Upper lobe of left lung (tissue), 4 donors: ENCODE measurements around the gene LEKR1.

ENCODE experiments used
- EP300 ChIP-seq, 4 donors: sonication (generic); formaldehyde crosslinking; IDR thresholded peaks; one replicate each; pipeline ENCODE4 v1.5.1; 2017; ENCODE audit warnings: antibody characterized with exemption in 4 of 4, control low read depth in 2 of 4
- POLR2A ChIP-seq, 4 donors: fragments of 450-650 bp; IDR thresholded peaks; one replicate each; pipeline ENCODE4 v1.5.1; 2016 to 2017; ENCODE audit warnings: antibody characterized with exemption in 4 of 4, mild to moderate bottlenecking in 2 of 4
- POLR2AphosphoS5 ChIP-seq, 2 donors: sonication (generic); formaldehyde crosslinking; IDR thresholded peaks; one replicate each; pipeline ENCODE4 v1.5.1; 2017; ENCODE audit warnings: antibody characterized with exemption in 2 of 2
- TF ChIP-seq, protein P1 (sequence below), 6 experiments: fragments of 450-650 bp in 4 of 6; fragments of 200-600 bp in 2 of 6; sonication (generic) in 2 of 6; IDR thresholded peaks; one replicate each; pipeline ENCODE4 v1.5.1; 2016 to 2019; ENCODE audit warnings: antibody characterized with exemption in 6 of 6

GRCh38 chr3:156826896-156827882 is 1.0 kb downstream of the LEKR1 start:
- TF ChIP-seq, protein P1, sequence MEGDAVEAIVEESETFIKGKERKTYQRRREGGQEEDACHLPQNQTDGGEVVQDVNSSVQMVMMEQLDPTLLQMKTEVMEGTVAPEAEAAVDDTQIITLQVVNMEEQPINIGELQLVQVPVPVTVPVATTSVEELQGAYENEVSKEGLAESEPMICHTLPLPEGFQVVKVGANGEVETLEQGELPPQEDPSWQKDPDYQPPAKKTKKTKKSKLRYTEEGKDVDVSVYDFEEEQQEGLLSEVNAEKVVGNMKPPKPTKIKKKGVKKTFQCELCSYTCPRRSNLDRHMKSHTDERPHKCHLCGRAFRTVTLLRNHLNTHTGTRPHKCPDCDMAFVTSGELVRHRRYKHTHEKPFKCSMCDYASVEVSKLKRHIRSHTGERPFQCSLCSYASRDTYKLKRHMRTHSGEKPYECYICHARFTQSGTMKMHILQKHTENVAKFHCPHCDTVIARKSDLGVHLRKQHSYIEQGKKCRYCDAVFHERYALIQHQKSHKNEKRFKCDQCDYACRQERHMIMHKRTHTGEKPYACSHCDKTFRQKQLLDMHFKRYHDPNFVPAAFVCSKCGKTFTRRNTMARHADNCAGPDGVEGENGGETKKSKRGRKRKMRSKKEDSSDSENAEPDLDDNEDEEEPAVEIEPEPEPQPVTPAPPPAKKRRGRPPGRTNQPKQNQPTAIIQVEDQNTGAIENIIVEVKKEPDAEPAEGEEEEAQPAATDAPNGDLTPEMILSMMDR (IDR thresholded peaks at IDR 0.05) = no peak
- no peak for TF ChIP-seq POLR2A (IDR thresholded peaks at IDR 0.05)
- no peak for TF ChIP-seq POLR2AphosphoS5 (IDR thresholded peaks at IDR 0.05)
- no peak for TF ChIP-seq EP300 (IDR thresholded peaks at IDR 0.05)
